Hematopoietic multipotent progenitor cell (in vitro differentiated cells): ENCODE data around the gene NR6A1. TPM values are rescaled to one million over a fixed set of nuclear protein-coding genes. Genes with fewer than 3 reads are reported as not detected.

Experiments
- DNase-seq, 3 donors: peaks; one replicate each; pipeline ENCODE4 v3.0.0-alpha.2; 2011 to 2015; ENCODE audit warnings: low read depth in 2 of 3, low spot score in 2 of 3
- total RNA-seq: library from RNA; depleted of rRNA; stranded (reverse); fragments of >200 nt; gene quantifications from one replicate; pipeline ENCODE4 v1.2.3, GENCODE V29; 2012

Gene NR6A1
- total RNA-seq, 1 donor: 9.4 TPM

GRCh38 chr9:124513376-124513994 is 257.6 kb downstream of the NR6A1 start:
- peak in 1 of 3 donors; percentile 39 for DNase-seq

GRCh38 chr9:124512806-124513204 is 258.3 kb downstream of the NR6A1 start:
- DNase-seq: peak in 1 of 3 donors; percentile 26

DNA sequence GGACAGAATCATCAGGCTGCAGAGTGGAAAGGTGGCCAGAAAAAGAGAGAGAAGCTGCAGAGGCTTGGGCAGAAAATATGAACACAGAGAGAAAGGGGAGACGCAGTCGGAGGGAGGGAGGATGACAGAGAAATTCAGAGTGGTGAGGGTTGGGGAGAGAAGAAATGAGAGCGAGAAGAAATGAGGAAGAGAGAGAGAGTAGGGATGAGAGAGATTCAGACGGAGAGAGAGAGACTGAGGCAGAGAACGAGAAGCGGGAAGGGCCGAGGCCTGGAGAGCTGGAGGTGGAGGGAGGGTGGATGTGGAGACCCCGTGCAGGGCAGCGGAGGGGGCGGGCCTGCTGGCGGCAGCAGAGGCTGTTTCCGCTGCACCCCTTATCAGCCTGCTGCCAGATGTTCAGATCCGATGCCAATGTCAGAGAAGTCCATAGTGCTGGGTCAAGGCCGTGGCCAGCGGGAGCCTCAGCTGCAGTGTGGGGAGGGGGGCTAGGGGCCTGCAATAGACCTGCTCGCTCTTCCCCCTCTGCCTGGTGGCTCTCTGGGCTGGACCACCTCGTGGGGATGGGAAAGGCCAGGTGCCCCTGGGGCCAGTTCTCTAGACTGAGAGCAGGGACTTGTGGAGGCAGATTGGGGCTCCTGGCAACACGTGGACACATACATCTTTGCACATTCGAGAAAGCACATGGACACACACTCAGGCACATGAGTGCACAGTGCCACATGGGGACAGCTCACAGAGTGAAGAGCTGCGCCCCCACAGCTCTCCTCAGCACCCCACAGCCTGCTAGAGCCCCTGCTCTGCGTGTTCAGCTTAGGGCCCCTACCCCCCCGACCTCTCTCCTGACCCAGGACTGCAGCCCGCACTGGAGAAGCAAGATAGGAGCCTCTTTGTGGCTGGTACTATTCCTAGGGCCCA is 259.0 kb downstream of the NR6A1 start:
- DNase-seq: peak in 2 of 3 donors; percentile 83 to 84

GRCh38 chr9:124511426-124511840 is 259.7 kb downstream of the NR6A1 start:
- no peak for DNase-seq

DNA sequence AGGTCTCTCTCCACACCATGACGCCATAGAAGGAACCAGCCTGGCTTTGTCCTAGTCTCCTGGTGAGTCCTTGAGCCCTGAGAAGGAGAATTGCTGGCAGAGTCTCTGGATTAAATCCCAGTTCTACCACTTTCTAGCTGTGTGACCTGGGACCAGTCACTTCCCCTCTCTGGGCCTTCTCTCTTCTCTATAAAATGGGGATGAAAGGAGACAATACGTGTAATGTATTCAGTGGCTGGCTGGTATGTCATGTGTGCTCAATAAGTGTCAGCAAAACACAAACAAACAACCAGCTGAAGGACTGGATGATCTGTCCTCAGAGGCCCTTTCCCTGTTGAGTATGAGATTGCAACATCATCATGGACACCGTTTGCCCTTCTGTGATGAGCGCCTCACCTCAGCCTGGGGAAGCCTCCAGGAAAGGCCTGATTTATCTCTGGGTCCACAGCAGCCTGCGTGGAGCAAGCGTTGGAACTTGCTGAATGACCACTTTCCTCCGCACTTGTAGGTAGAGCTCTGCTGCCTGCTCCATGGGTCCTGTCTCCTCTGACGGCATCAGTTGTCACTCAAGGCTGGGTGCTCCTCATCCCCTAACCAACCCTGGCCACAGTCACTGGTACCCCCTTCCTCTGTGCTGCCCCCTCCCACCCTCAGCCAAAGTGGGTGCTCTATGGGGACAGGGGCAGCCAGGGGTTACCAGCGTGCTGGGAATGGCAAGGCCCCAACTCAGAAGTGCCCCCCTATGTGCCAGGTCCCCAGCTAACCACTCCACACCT is 260.3 kb downstream of the NR6A1 start:
- no peak for DNase-seq

- peak in 1 of 3 donors; percentile 60 for DNase-seq
Measured at GRCh38 chr9:124507880-124508423, 263.2 kb downstream of the NR6A1 start.

DNA sequence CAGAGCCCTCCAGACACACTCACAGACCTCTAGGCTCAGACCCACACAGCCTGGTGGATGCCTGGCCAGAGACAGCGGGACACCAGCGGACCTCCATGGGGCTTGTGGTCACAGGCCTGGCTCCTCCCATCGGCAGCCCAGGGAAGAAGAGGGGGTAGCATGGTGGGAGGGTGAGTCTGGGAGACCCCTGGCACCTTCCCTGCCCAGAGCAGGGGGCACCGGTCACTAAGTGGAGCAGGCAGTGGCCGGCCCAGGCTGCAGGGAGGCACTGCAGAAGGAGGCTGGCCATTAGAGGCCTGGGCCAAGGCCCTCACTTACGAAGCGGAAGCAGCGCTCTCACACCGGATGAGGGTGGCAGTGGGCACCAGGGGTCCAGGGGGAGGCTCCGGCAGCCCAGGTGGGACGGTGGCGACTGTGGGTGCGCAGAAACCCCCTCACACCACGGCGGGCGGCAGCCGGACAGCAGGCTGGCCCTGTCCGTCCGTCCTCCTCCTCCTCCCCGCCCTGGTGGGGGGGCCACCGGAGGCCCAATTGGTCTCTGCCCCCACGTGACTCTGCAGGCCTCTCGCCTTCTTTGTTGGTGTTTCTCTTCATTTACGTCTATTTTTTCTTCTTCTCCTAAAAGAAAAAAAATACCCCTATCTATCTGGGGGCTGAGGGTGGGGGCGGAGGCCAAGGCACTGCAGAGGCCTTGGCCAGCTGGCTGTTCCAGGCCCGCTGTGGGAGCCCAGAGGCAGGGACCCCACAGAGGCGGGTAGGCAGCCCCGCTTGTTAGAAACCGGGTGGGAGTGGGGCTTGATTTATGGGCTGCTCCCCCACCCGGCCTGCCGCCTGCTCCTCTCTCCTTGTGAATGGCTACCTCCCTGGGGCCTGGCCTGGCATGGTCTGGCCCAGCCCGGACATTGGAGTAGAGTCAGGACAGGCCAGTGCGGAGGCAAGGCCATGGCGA is 263.9 kb downstream of the NR6A1 start, which contains the start of gene NR5A1:
Gene NR5A1, minus strand, starts transcription at position 469 of the 949 bp plus-strand sequence. CDS start 4,004 bp downstream, outside the sequence.
- no peak for DNase-seq

GRCh38 chr9:124506433-124506832 is 264.7 kb downstream of the NR6A1 start:
- no peak for DNase-seq

- DNase-seq: no peak
Measured at GRCh38 chr9:124505901-124506346, 265.2 kb downstream of the NR6A1 start.

DNA sequence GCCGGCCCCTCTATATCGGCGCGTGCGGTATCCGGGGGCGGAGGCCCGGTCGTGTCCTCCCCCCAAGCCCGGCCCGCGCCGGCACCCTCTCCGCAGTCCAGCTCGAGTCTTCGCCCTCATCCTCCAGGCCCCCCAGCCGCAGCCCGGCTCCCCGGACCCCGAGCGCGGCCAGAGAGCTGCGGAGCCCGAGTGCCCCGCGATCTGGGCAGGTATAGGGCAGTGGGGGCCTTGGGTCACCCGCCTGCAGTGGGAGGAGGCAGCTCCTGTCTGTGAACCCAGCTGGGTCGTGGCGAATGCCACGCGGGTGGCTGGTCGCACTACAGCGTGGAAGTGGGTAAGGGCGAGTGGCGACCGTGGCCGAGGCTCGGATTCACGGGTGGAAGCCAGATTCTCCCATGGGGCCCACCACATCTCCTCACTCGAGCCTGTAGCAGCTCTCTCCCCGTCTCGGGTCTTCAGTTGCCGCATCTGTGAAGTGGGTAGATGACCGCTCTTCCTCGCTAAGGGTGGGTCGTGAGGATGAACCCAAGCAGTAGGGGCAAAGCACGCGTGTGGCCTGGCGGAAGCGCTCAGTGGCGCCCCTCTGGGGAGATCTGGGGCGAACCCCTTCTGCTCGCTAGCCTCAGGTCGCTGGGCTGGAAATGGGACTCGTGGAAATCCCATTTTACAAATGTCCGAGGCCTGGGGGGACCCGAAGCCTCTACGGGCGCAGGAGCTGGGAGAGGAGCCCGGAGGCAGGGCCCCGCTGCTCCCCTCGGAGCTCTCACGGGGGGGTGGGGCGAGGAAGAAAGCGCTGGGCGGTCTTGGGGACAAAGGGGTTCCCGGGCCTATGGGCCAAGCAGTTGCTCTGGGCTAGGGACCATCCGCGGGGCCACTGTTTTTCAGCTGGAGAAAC is 265.9 kb downstream of the NR6A1 start:
- DNase-seq: no peak

DNA sequence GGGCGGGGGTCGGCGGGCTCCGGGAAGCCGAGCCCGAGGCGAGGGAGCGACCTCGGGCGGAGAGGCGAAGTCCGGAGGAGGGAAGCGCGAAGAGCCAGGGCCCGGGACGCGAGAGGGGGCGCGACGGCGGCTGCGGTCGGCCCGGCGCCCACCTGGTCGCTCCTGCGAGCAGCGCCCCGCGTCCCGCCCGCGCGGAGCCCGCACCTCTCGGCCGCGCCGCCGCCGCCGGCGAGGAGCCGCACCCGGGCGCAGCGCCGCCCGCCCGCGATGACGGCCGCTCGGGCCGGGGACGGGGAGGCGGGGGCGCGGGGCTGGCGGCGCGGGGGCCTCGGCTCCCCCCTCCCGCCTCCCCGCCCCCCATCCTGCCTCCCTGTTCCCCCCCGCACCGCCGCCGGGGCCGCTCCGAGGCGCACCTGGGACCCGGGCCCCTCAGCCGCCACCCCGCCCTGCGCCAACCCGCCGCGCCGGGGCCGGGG is 266.5 kb downstream of the NR6A1 start:
- DNase-seq: no peak

- no peak for DNase-seq
Measured at GRCh38 chr9:124503713-124504529, 267.2 kb downstream of the NR6A1 start.

- no peak for DNase-seq
Measured at GRCh38 chr9:124502711-124503702, 268.1 kb downstream of the NR6A1 start.

DNA sequence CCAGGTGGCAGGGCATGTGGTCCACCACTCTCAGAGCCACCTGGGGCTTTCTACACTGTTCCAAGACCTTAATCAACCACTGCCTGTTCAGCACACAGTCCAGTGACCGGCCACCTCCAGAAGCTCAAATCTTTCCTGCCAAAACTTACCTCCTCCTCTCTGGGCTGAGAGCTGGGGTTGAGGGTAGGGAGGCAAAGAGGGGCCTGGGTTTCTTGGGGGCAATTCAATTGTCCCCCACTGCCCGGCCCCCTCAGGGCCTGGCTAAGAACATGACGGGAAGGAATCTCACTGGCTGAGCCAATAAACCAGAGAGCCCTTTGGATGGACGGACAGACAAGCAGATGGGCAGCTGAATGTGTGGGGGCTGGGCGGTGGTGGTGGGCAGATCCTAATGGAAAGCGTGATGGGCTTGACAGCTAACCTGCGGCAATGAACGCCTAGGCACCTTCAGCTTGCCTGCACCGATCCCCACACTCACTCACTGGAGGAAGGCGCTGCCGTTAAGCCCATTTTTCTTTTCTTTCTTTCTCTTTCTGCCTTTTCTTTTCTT is 269.3 kb downstream of the NR6A1 start:
- DNase-seq: no peak

DNA sequence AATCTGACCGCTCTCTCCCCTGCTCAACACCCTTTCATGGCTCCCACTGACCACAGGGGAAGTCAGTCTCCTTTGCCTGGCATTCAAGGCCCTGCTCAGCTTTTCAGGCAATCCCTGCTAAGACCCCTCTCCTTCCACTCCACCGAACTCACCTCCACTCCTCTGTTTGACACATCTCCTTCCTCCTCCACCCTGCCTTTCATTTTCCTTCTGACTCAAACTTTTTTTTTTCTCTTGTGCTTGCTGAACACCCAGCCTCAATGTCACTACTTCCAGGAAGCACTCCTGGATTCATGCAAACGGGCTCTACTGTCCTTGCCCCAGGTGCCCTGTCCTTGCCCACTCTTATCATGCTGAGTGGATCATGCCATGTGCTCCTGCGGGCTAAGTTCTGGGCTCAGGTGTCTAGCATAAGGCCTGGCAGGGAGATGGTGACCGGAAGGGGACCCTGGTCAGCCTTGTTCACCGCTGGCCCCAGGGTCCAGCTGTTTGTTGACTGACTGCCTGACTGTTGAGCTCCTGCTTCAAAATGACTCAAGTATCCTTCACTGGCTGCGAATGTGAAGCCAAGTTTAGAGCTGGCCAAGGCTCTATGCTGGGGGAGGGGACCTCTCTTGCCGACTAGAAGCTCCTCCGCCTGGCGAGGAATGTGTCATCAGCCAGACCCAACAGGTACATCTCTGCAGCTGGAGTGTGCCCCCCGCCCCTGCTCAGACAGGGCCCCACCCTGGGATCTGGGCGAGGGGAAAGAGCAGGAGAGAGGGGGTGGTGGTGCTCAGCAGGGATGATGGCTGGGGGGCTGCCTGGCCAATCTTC is 270.1 kb downstream of the NR6A1 start:
- DNase-seq: no peak
